Sigmoid colon (tissue), 7 donors: ENCODE results near the gene NDEL1. TPM values are rescaled to one million over a fixed set of nuclear protein-coding genes. Genes with fewer than 3 reads are reported as not detected.
A peak's percentile ranks its signal among the peaks of the same experiment; 100 is the strongest.

Experiments used
- DNase-seq: peaks from one replicate; pipeline ENCODE4 v3.0.0-alpha.2; 2019
- H3K27ac ChIP-seq, 4 donors: fragments of 200-600 bp; sonication (generic); one replicate each; pipeline ENCODE4 v1.5.1; 2016 to 2019; ENCODE audit warnings: mild to moderate bottlenecking in 1 of 4
- H3K27me3 ChIP-seq, 3 donors: fragments of 200-600 bp; sonication (generic); one replicate each; pipeline ENCODE4 v1.5.1; 2019; ENCODE audit warnings: mild to moderate bottlenecking in 1 of 3
- H3K36me3 ChIP-seq, 4 donors: fragments of 200-600 bp; sonication (generic); one replicate each; pipeline ENCODE4 v1.5.1; 2016 to 2019
- H3K4me1 ChIP-seq, 4 donors: fragments of 200-600 bp; sonication (generic); one replicate each; pipeline ENCODE4 v1.5.1; 2017 to 2019
- H3K4me3 ChIP-seq, 4 donors: fragments of 200-600 bp; sonication (generic); one replicate each; pipeline ENCODE4 v1.5.1; 2017 to 2019; ENCODE audit warnings: mild to moderate bottlenecking in 2 of 4, moderate library complexity in 1 of 4
- H3K9me3 ChIP-seq, 4 donors: fragments of 200-600 bp in 3 of 4; sonication (generic) in 3 of 4; one replicate each; pipeline versions ENCODE4 v1.5.1 to v1.6.1; 2013 to 2019
- CTCF ChIP-seq, 4 experiments: fragments of 450-650 bp in 3 of 4; fragments of 200-600 bp in 1 of 4; IDR thresholded peaks; one replicate each; pipeline ENCODE4 v1.5.1; 2016 to 2019; ENCODE audit warnings: antibody characterized with exemption in 4 of 4, mild to moderate bottlenecking in 3 of 4, moderate library complexity in 2 of 4
- EP300 ChIP-seq, 4 donors: sonication (generic); formaldehyde crosslinking; IDR thresholded peaks; one replicate each; pipeline ENCODE4 v1.6.1; 2017; ENCODE audit warnings: antibody characterized with exemption in 4 of 4
- POLR2A ChIP-seq, 2 donors: fragments of 450-650 bp; IDR thresholded peaks; one replicate each; pipeline ENCODE4 v1.6.1; 2016; ENCODE audit warnings: antibody characterized with exemption in 2 of 2, mild to moderate bottlenecking in 2 of 2, moderate library complexity in 2 of 2
- POLR2AphosphoS5 ChIP-seq, 4 donors: sonication (generic); formaldehyde crosslinking; IDR thresholded peaks; one replicate each; pipeline ENCODE4 v1.6.1; 2017; ENCODE audit warnings: antibody characterized with exemption in 4 of 4
- WGBS, 2 donors: extraction: QIAGEN DNeasy Blood & Tissue Kit; methylation state at CpG; one replicate each; pipeline ENCODE4 v1.1.7; 2013; 5-methylcytosine and 5-hydroxymethylcytosine counted together
- intact Hi-C: fragments of 100-400 bp; cut with DNase I; formaldehyde crosslinking; loops from one replicate; pipeline ENCODE4 v1.15.1; 2023
- polyA plus RNA-seq, 3 donors: library from polyadenylated mRNA; stranded (reverse); fragments of 200-250 nt; gene quantifications; one replicate each; pipeline ENCODE4 v1.2.3, GENCODE V29; 2013
- total RNA-seq, 4 donors: library from RNA; depleted of rRNA; stranded (reverse); fragments of >200 nt; gene quantifications; one replicate each; pipeline ENCODE4 v1.1.0, GENCODE V29; 2016
- donor health status: healthy with polysubstance abuse.
- donor health status: Bipolar disorder and iron deficiency.
- donor health status: healthy.

Gene NDEL1
- total and polyA plus RNA-seq, 7 donors, result 31.3 to 56.8 (median 41.4) TPM

GRCh38 chr17:8430966-8431365 lies 4.7 kb upstream of the NDEL1 start:
- Histone ChIP-seq H3K4me1 (no peaks in the 10 kb centered on the region), H3K27me3 (no peaks in the 10 kb centered on the region), H3K36me3 (no peaks in the 10 kb centered on the region), H3K9me3 (no peaks in the 10 kb centered on the region), H3K4me3 (no peak overlapping the region), H3K27ac (peak overlapping the region in 3 of 4 donors; percentile 15 to 47 (median 43))
- 79 to 87% methylated on average over 7 of the region's 7 CpGs for WGBS, 2 donors
- peak; percentile 77 for DNase-seq
- intact Hi-C loops, result no loop called here
- TF ChIP-seq POLR2AphosphoS5 (IDR thresholded peaks at IDR 0.05) (peak in 1 of 4 donors; percentile 9), EP300 (IDR thresholded peaks at IDR 0.05) (no peak)

GRCh38 chr17:8436169-8436843 lies 622 bp downstream of the NDEL1 start:
- Histone ChIP-seq H3K27ac (peak overlapping the region; percentile 92 to 100 (median 98)), H3K4me1 (peaks cover 0 to 29% (median 19%) of the 10 kb centered on the region in 4 donors), H3K36me3 (no peaks in the 10 kb centered on the region), H3K4me3 (peak overlapping the region; percentile 66 to 99 (median 72)), H3K27me3 (no peaks in the 10 kb centered on the region), H3K9me3 (no peaks in the 10 kb centered on the region)
- intact Hi-C loops, result loop anchor here (2.0 kb wide), 1 partner anchor 194 kb away; the partner anchor contains the start of gene MYH10
- WGBS, 2 donors, result 0% methylated on average over 43 of the region's 43 CpGs
- DNase-seq, result peak; percentile 83
- no peak for TF ChIP-seq POLR2A (IDR thresholded peaks at IDR 0.05)
- no peak for TF ChIP-seq EP300 (IDR thresholded peaks at IDR 0.05)
- peak in 1 of 4 experiments; percentile 18 for TF ChIP-seq CTCF (IDR thresholded peaks at IDR 0.05)
- peak in 3 of 4 donors; percentile 14 to 54 (median 17) for TF ChIP-seq POLR2AphosphoS5 (IDR thresholded peaks at IDR 0.05)

- Histone ChIP-seq H3K4me1 (peaks cover 0 to 34% (median 19%) of the 10 kb centered on the region in 4 donors), H3K4me3 (peak overlapping the region; percentile 66 to 99 (median 72)), H3K27ac (peak overlapping the region; percentile 92 to 100 (median 98)), H3K36me3 (no peaks in the 10 kb centered on the region), H3K27me3 (no peaks in the 10 kb centered on the region), H3K9me3 (no peaks in the 10 kb centered on the region)
- intact Hi-C loops, result loop anchor here (2.0 kb wide), 1 partner anchor 194 kb away; the partner anchor contains the start of gene MYH10
- 17 to 18% methylated on average over 5 of the region's 5 CpGs for WGBS, 2 donors
- no peak for TF ChIP-seq EP300 (IDR thresholded peaks at IDR 0.05)
- no peak for TF ChIP-seq CTCF (IDR thresholded peaks at IDR 0.05)
- no peak for TF ChIP-seq POLR2A (IDR thresholded peaks at IDR 0.05)
- TF ChIP-seq POLR2AphosphoS5 (IDR thresholded peaks at IDR 0.05), result no peak
- no peak for DNase-seq
Measured at GRCh38 chr17:8436844-8437171, 1.1 kb downstream of the NDEL1 start.

- intact Hi-C loops, result no loop called here
- DNase-seq, result no peak
- Histone ChIP-seq H3K27ac (no peak overlapping the region), H3K4me3 (no peak overlapping the region), H3K4me1 (peaks cover 0 to 42% (median 21%) of the 10 kb centered on the region in 4 donors), H3K9me3 (no peaks in the 10 kb centered on the region), H3K27me3 (no peaks in the 10 kb centered on the region), H3K36me3 (no peaks in the 10 kb centered on the region)
- TF ChIP-seq POLR2A (IDR thresholded peaks at IDR 0.05), result no peak
- no peak for TF ChIP-seq POLR2AphosphoS5 (IDR thresholded peaks at IDR 0.05)
- TF ChIP-seq EP300 (IDR thresholded peaks at IDR 0.05), result no peak
- no peak for TF ChIP-seq CTCF (IDR thresholded peaks at IDR 0.05)
- WGBS, 2 donors, result 72 to 83% methylated on average over 5 of the region's 5 CpGs
Measured at GRCh38 chr17:8438441-8438840, 2.8 kb downstream of the NDEL1 start.

GRCh38 chr17:8439681-8440080 lies 4.0 kb downstream of the NDEL1 start:
- TF ChIP-seq EP300 (IDR thresholded peaks at IDR 0.05) (no peak), POLR2A (IDR thresholded peaks at IDR 0.05) (no peak), POLR2AphosphoS5 (IDR thresholded peaks at IDR 0.05) (no peak), CTCF (IDR thresholded peaks at IDR 0.05) (no peak)
- H3K36me3 ChIP-seq, result peaks cover 0 to 12% (median 3%) of the 10 kb centered on the region in 4 donors

More at GRCh38 chr17:8439681-8440080, 4.0 kb downstream of the NDEL1 start:
- 97 to 98% methylated on average over 3 of the region's 3 CpGs for WGBS, 2 donors
- H3K4me1 ChIP-seq, result peaks cover 0 to 46% (median 21%) of the 10 kb centered on the region in 4 donors
- no peak overlapping the region for H3K4me3 ChIP-seq
- intact Hi-C loops, result no loop called here
- no peak overlapping the region for H3K27ac ChIP-seq
- H3K27me3 ChIP-seq, result no peaks in the 10 kb centered on the region
- no peaks in the 10 kb centered on the region for H3K9me3 ChIP-seq
- DNase-seq, result no peak
